DOHH2 (cell line): ENCODE measurements around the gene AGBL4.

Source experiments
- H3F3A ChIP-seq: fragments of 200-600 bp; sonication (generic), shearing (Covaris generic); 2 replicates; pipeline ENCODE4 v1.6.0; 2016; ENCODE audit warnings: antibody characterized with exemption, mild to moderate bottlenecking; ENCODE audit not compliant: control insufficient read depth, insufficient read depth
- H3K27ac ChIP-seq: fragments of 200-600 bp; sonication (generic); 2 replicates; pipeline ENCODE4 v1.5.1; 2014; ENCODE audit warnings: low read depth, mild to moderate bottlenecking, low read length, moderate library complexity
- H3K27me3 ChIP-seq: fragments of 200-600 bp; sonication (generic); 2 replicates; pipeline ENCODE4 v1.6.1; 2014; ENCODE audit warnings: mild to moderate bottlenecking, low read length, mixed read lengths; ENCODE audit not compliant: control insufficient read depth
- H3K36me3 ChIP-seq: fragments of 200-600 bp; sonication (generic); 2 replicates; pipeline ENCODE4 v1.6.1; 2014; ENCODE audit warnings: mild to moderate bottlenecking, low read length, moderate library complexity, mixed read lengths; ENCODE audit not compliant: control insufficient read depth
- H3K4me1 ChIP-seq: fragments of 200-600 bp; sonication (generic); 2 replicates; pipeline ENCODE4 v1.6.1; 2014; ENCODE audit warnings: mild to moderate bottlenecking, low read length, mixed read lengths; ENCODE audit not compliant: control insufficient read depth
- H3K4me2 ChIP-seq: fragments of 200-600 bp; sonication (generic); 2 replicates; pipeline ENCODE4 v1.6.0; 2014; ENCODE audit warnings: mild to moderate bottlenecking, low read length, moderate library complexity
- H3K4me3 ChIP-seq: fragments of 200-600 bp; sonication (generic); 2 replicates; pipeline ENCODE4 v1.5.1; 2014; ENCODE audit warnings: mild to moderate bottlenecking, low read length, mixed read lengths
- H3K79me2 ChIP-seq: fragments of 200-600 bp; sonication (generic); 2 replicates; pipeline ENCODE4 v1.6.1; 2014; ENCODE audit warnings: mild to moderate bottlenecking, low read length, mixed read lengths; ENCODE audit not compliant: control insufficient read depth
- H3K9me2 ChIP-seq: fragments of 200-600 bp; sonication (generic); replicated peaks from 2 replicates; pipeline ENCODE4 v1.6.1; 2014; ENCODE audit warnings: mild to moderate bottlenecking, low read length, mixed read lengths; ENCODE audit not compliant: control insufficient read depth
- H3K9me3 ChIP-seq: fragments of 200-600 bp; sonication (generic); 2 replicates; pipeline ENCODE4 v1.6.1; 2014; ENCODE audit warnings: antibody characterized with exemption, low read length, mixed read lengths; ENCODE audit not compliant: control insufficient read depth, insufficient read depth
- H4K20me1 ChIP-seq: fragments of 200-600 bp; sonication (generic); 2 replicates; pipeline ENCODE4 v1.6.0; 2014; ENCODE audit warnings: low read depth, mild to moderate bottlenecking, antibody characterized with exemption, low read length, moderate library complexity; ENCODE audit not compliant: control insufficient read depth, insufficient read depth
- CTCF ChIP-seq: fragments of 200-600 bp; sonication (generic); IDR thresholded peaks from one replicate; pipeline ENCODE4 v1.5.1; 2014; ENCODE audit warnings: antibody characterized with exemption, mild to moderate bottlenecking, low read depth, low read length; ENCODE audit not compliant: poor library complexity, severe bottlenecking
- EZH2phosphoT487 ChIP-seq: fragments of 200-600 bp; sonication (generic); IDR thresholded peaks from 2 replicates; pipeline ENCODE4 v1.6.1; 2017; ENCODE audit warnings: borderline replicate concordance, mild to moderate bottlenecking, antibody characterized with exemption, low read length, moderate library complexity, mixed read lengths

Gene AGBL4

GRCh38 chr1:48873944-48874343 lies 1149.8 kb downstream of the AGBL4 start:
- Histone ChIP-seq H3F3A (no peaks in the 10 kb centered on the region), H3K4me1 (no peaks in the 10 kb centered on the region), H3K27ac (no peak overlapping the region), H4K20me1 (no peaks in the 10 kb centered on the region), H3K36me3 (no peaks in the 10 kb centered on the region), H3K27me3 (no peaks in the 10 kb centered on the region), H3K79me2 (no peaks in the 10 kb centered on the region), H3K4me2 (no peak overlapping the region), H3K9me3 (no peaks in the 10 kb centered on the region), H3K9me2 (no peaks in the 10 kb centered on the region), H3K4me3 (no peak overlapping the region)
- TF ChIP-seq EZH2phosphoT487 = no peak
- no peak for TF ChIP-seq CTCF

GRCh38 chr1:48870596-48870995 lies 1153.2 kb downstream of the AGBL4 start:
- H4K20me1 ChIP-seq = no peaks in the 10 kb centered on the region
- no peak for TF ChIP-seq EZH2phosphoT487
- TF ChIP-seq CTCF = peak; percentile 69

GRCh38 chr1:48869116-48869893 lies 1154.4 kb downstream of the AGBL4 start:
- no peaks in the 10 kb centered on the region for H3K4me1 ChIP-seq
- H3K27me3 ChIP-seq = no peaks in the 10 kb centered on the region
- H3K36me3 ChIP-seq = no peaks in the 10 kb centered on the region
- H3K27ac ChIP-seq = no peak overlapping the region
- H3K79me2 ChIP-seq = no peaks in the 10 kb centered on the region
- no peaks in the 10 kb centered on the region for H3K9me2 ChIP-seq
- H3F3A ChIP-seq = no peaks in the 10 kb centered on the region
- no peak overlapping the region for H3K4me3 ChIP-seq
- H3K9me3 ChIP-seq = no peaks in the 10 kb centered on the region
- TF ChIP-seq CTCF (no peak), EZH2phosphoT487 (no peak)
- no peak overlapping the region for H3K4me2 ChIP-seq
- no peaks in the 10 kb centered on the region for H4K20me1 ChIP-seq

More at GRCh38 chr1:48870596-48870995, 1153.2 kb downstream of the AGBL4 start:
- no peak overlapping the region for H3K4me3 ChIP-seq
- no peaks in the 10 kb centered on the region for H3K4me1 ChIP-seq
- no peak overlapping the region for H3K4me2 ChIP-seq
- H3K36me3 ChIP-seq = no peaks in the 10 kb centered on the region
- no peaks in the 10 kb centered on the region for H3K27me3 ChIP-seq
- no peaks in the 10 kb centered on the region for H3F3A ChIP-seq
- no peak overlapping the region for H3K27ac ChIP-seq
- H3K9me3 ChIP-seq = no peaks in the 10 kb centered on the region
- H3K79me2 ChIP-seq = no peaks in the 10 kb centered on the region
- no peaks in the 10 kb centered on the region for H3K9me2 ChIP-seq
